GM23338 (cell line): Measurements from ENCODE around the gene UBL3. TPM values are rescaled to one million over a fixed set of nuclear protein-coding genes. Genes with fewer than 3 reads are reported as not detected.

Source experiments
- ATAC-seq: fragments of 200-7000 bp; cut with Tn5 transposase; 3 replicates; pipeline ENCODE4 v1.9.1; 2020
- DNase-seq: peaks from one replicate; pipeline ENCODE4 v3.0.0-alpha.2; 2015; ENCODE audit warnings: low spot score
- H2AFZ ChIP-seq: fragments of 200-600 bp; sonication (generic); 2 replicates; pipeline ENCODE4 v1.8.0; 2016; ENCODE audit warnings: antibody characterized with exemption, mild to moderate bottlenecking, moderate library complexity
- H3F3A ChIP-seq: fragments of 200-600 bp; sonication (generic); replicated peaks from 2 replicates; pipeline ENCODE4 v1.8.0; 2017; ENCODE audit warnings: antibody characterized with exemption, mixed run types, low read depth
- H3K27ac ChIP-seq: fragments of 200-600 bp; sonication (generic); 2 replicates; pipeline ENCODE4 v1.6.1; 2016; ENCODE audit warnings: low read depth
- H3K27me3 ChIP-seq: fragments of 200-600 bp; sonication (generic); 2 replicates; pipeline ENCODE4 v1.8.0; 2016; ENCODE audit warnings: mild to moderate bottlenecking, mixed run types, moderate library complexity; ENCODE audit not compliant: insufficient read depth
- H3K36me3 ChIP-seq: fragments of 200-600 bp; sonication (generic); 2 replicates; pipeline ENCODE4 v1.8.0; 2016; ENCODE audit warnings: mild to moderate bottlenecking; ENCODE audit not compliant: insufficient read depth
- H3K4me1 ChIP-seq: fragments of 200-600 bp; sonication (generic); 2 replicates; pipeline ENCODE4 v1.8.0; 2016; ENCODE audit warnings: mild to moderate bottlenecking, moderate library complexity; ENCODE audit not compliant: insufficient read depth
- H3K4me2 ChIP-seq: fragments of 200-600 bp; sonication (generic); 2 replicates; pipeline ENCODE4 v1.7.1; 2017; ENCODE audit warnings: mixed run types
- H3K4me3 ChIP-seq: fragments of 200-600 bp; sonication (generic); 2 replicates; pipeline ENCODE4 v1.6.1; 2016; ENCODE audit warnings: mixed run types
- H3K79me2 ChIP-seq: fragments of 200-600 bp; sonication (generic); replicated peaks from 2 replicates; pipeline ENCODE4 v1.8.0; 2017; ENCODE audit warnings: mild to moderate bottlenecking; ENCODE audit not compliant: insufficient read depth
- H3K9me2 ChIP-seq: fragments of 200-600 bp; sonication (generic); 2 replicates; pipeline ENCODE4 v1.8.0; 2017; ENCODE audit not compliant: insufficient read depth
- H4K20me1 ChIP-seq: fragments of 200-600 bp; sonication (generic); replicated peaks from 2 replicates; pipeline ENCODE4 v1.8.0; 2017; ENCODE audit warnings: mild to moderate bottlenecking; ENCODE audit not compliant: insufficient read depth
- H3K27ac Mint-ChIP-seq: 2 replicates; pipeline ENCODE4 v1.8.0; 2020; ENCODE audit warnings: inconsistent platforms, mild to moderate bottlenecking, moderate library complexity, mixed read lengths
- H3K27me3 Mint-ChIP-seq: 3 replicates; pipeline ENCODE4 v1.8.0; 2022; ENCODE audit warnings: low read depth, mild to moderate bottlenecking, moderate library complexity, mixed read lengths, inconsistent platforms; ENCODE audit not compliant: insufficient read depth, poor library complexity
- H3K36me3 Mint-ChIP-seq: 3 replicates; pipeline ENCODE4 v1.8.0; 2021; ENCODE audit warnings: low read depth, mild to moderate bottlenecking, inconsistent platforms, moderate library complexity, mixed read lengths
- H3K4me1 Mint-ChIP-seq: 3 replicates; pipeline ENCODE4 v1.8.0; 2020; ENCODE audit warnings: mild to moderate bottlenecking, inconsistent platforms, mixed read lengths
- H3K4me3 Mint-ChIP-seq: 3 replicates; pipeline ENCODE4 v1.8.0; 2021; ENCODE audit warnings: moderate library complexity, mild to moderate bottlenecking, inconsistent platforms, mixed read lengths
- H3K9me3 Mint-ChIP-seq: 3 replicates; pipeline ENCODE4 v1.8.0; 2020; ENCODE audit warnings: moderate library complexity, mild to moderate bottlenecking, inconsistent platforms, mixed read lengths
- CREB1 ChIP-seq: fragments of 250-450 bp; sonication (Bioruptor Pico); IDR thresholded peaks from 2 replicates; pipeline ENCODE4 v1.5.0; 2020; ENCODE audit warnings: low read depth, mild to moderate bottlenecking, moderate library complexity
- EZH2 ChIP-seq: fragments of 200-600 bp; sonication (generic); IDR thresholded peaks from one replicate; pipeline ENCODE4 v1.8.0; 2017; ENCODE audit warnings: antibody characterized with exemption, mild to moderate bottlenecking, low read depth; ENCODE audit not compliant: unreplicated experiment
- EZH2phosphoT487 ChIP-seq: fragments of 200-600 bp; sonication (generic); IDR thresholded peaks from one replicate; pipeline ENCODE4 v1.8.1; 2018; ENCODE audit warnings: antibody characterized with exemption; ENCODE audit not compliant: unreplicated experiment
- JUNB ChIP-seq: IDR thresholded peaks from one replicate; pipeline ENCODE4 v1.6.1; 2016; ENCODE audit warnings: antibody characterized with exemption; ENCODE audit not compliant: unreplicated experiment
- NANOG ChIP-seq: IDR thresholded peaks from 2 replicates; pipeline ENCODE4 v1.6.1; 2016; ENCODE audit warnings: antibody characterized with exemption, borderline replicate concordance
- POLR2AphosphoS5 ChIP-seq: IDR thresholded peaks from 2 replicates; pipeline ENCODE4 v1.6.1; 2016; ENCODE audit warnings: antibody characterized with exemption, low read depth
- STAT1 ChIP-seq: IDR thresholded peaks from one replicate; pipeline ENCODE4 v1.6.1; 2016; ENCODE audit warnings: antibody characterized with exemption; ENCODE audit not compliant: unreplicated experiment
- ZNF114 ChIP-seq: fragments of 250-450 bp; sonication (Bioruptor Pico); IDR thresholded peaks from 2 replicates; pipeline ENCODE4 v1.5.0; 2020; ENCODE audit warnings: mild to moderate bottlenecking, moderate library complexity
- ZNF331 ChIP-seq: fragments of 250-450 bp; sonication (Bioruptor Pico); IDR thresholded peaks from 2 replicates; pipeline ENCODE4 v1.5.0; 2020; ENCODE audit warnings: low read depth, mild to moderate bottlenecking, moderate library complexity
- polyA plus RNA-seq: library from polyadenylated mRNA; unstranded; fragments of >200 nt; fragmentation: Nextera tagmentation; extraction: Ambion mirVana; gene quantifications from 2 replicates; pipeline ENCODE4 v1.2.1, GENCODE V29; 2016
- total RNA-seq: library from RNA; depleted of rRNA; stranded (reverse); fragments of >200 nt; shearing (Covaris generic); gene quantifications from 2 replicates; pipeline ENCODE4 v1.2.3, GENCODE V29; 2014
- TF ChIP-seq, protein P1 (sequence below): IDR thresholded peaks from one replicate; pipeline ENCODE4 v1.6.1; 2018; ENCODE audit warnings: antibody characterized with exemption; ENCODE audit not compliant: unreplicated experiment
- TF ChIP-seq, protein P2 (sequence below): IDR thresholded peaks from 2 replicates; pipeline ENCODE4 v1.6.1; 2016; ENCODE audit warnings: antibody characterized with exemption
- TF ChIP-seq, protein P3 (sequence below), 2 experiments: fragments of 200-600 bp in 1 of 2; sonication (generic) in 1 of 2; conservative IDR thresholded peaks; 2 replicates each; pipeline versions ENCODE4 v1.5.1 to v1.6.1; 2016 to 2017; ENCODE audit warnings: antibody characterized with exemption in 2 of 2, low read depth in 2 of 2, mild to moderate bottlenecking in 2 of 2, moderate library complexity in 1 of 2
- TF ChIP-seq, protein P4 (sequence below): fragments of 250-450 bp; sonication (Bioruptor Pico); IDR thresholded peaks from 2 replicates; pipeline ENCODE4 v1.5.0; 2020; ENCODE audit warnings: mild to moderate bottlenecking, moderate library complexity

The UBL3 gene
- total and polyA plus RNA-seq, 2 experiments from 2014 or later = 9.7 to 21.1 TPM

DNA sequence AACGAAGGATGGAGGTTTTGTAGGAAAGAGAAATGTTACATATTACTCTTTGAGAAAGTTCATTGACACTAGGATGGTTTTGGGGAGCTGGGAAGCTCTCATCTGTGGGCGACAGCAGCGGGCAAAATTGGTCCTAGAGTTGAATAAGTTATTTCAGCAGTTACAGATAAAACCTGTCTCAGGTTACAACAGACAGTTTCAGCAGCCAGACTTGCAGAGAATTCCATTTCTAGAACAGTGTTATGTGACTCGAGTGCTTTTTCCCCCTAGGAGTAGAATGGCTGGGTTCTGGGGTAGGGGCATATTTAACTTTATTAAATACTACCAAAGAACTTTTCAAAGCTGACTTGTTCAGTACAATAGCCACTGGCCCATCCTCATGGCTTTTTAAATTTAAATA, 46.7 kb upstream of the UBL3 start:
- no peaks in the 10 kb centered on the region for H4K20me1 ChIP-seq
- H3K9me2 ChIP-seq = peaks cover 14% of the 10 kb centered on the region; the same call in 1 of the 2 replicates
- H3K27me3 ChIP-seq = no peaks in the 10 kb centered on the region
- H3K4me2 ChIP-seq = no peak overlapping the region
- no peak overlapping the region for H2AFZ ChIP-seq
- H3K27ac ChIP-seq = no peak overlapping the region
- DNase-seq (no peak), ATAC-seq (no peak)
- H3K36me3 ChIP-seq = no peaks in the 10 kb centered on the region
- Mint-ChIP-seq H3K36me3 (no peaks in the 10 kb centered on the region), H3K27ac (no peak overlapping the region), H3K27me3 (no peaks in the 10 kb centered on the region), H3K4me1 (peaks cover 14% of the 10 kb centered on the region), H3K4me3 (no peak overlapping the region), H3K9me3 (no peaks in the 10 kb centered on the region)
- H3K4me1 ChIP-seq = 0 out of 2 replicates have a peak, but pooled peaks cover 5% of the 10 kb centered on the region
- TF ChIP-seq JUNB (no peak), CREB1 (CRISPR knock-in tag) (no peak), NANOG (no peak), STAT1 (no peak), EZH2 (no peak), EZH2phosphoT487 (no peak), ZNF114 (CRISPR knock-in tag) (no peak), POLR2AphosphoS5 (no peak), ZNF331 (CRISPR knock-in tag) (no peak)
- TF ChIP-seq, protein P1, sequence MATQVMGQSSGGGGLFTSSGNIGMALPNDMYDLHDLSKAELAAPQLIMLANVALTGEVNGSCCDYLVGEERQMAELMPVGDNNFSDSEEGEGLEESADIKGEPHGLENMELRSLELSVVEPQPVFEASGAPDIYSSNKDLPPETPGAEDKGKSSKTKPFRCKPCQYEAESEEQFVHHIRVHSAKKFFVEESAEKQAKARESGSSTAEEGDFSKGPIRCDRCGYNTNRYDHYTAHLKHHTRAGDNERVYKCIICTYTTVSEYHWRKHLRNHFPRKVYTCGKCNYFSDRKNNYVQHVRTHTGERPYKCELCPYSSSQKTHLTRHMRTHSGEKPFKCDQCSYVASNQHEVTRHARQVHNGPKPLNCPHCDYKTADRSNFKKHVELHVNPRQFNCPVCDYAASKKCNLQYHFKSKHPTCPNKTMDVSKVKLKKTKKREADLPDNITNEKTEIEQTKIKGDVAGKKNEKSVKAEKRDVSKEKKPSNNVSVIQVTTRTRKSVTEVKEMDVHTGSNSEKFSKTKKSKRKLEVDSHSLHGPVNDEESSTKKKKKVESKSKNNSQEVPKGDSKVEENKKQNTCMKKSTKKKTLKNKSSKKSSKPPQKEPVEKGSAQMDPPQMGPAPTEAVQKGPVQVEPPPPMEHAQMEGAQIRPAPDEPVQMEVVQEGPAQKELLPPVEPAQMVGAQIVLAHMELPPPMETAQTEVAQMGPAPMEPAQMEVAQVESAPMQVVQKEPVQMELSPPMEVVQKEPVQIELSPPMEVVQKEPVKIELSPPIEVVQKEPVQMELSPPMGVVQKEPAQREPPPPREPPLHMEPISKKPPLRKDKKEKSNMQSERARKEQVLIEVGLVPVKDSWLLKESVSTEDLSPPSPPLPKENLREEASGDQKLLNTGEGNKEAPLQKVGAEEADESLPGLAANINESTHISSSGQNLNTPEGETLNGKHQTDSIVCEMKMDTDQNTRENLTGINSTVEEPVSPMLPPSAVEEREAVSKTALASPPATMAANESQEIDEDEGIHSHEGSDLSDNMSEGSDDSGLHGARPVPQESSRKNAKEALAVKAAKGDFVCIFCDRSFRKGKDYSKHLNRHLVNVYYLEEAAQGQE = no peak
- TF ChIP-seq, protein P2, sequence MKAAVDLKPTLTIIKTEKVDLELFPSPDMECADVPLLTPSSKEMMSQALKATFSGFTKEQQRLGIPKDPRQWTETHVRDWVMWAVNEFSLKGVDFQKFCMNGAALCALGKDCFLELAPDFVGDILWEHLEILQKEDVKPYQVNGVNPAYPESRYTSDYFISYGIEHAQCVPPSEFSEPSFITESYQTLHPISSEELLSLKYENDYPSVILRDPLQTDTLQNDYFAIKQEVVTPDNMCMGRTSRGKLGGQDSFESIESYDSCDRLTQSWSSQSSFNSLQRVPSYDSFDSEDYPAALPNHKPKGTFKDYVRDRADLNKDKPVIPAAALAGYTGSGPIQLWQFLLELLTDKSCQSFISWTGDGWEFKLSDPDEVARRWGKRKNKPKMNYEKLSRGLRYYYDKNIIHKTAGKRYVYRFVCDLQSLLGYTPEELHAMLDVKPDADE = no peak
- TF ChIP-seq, protein P3, sequence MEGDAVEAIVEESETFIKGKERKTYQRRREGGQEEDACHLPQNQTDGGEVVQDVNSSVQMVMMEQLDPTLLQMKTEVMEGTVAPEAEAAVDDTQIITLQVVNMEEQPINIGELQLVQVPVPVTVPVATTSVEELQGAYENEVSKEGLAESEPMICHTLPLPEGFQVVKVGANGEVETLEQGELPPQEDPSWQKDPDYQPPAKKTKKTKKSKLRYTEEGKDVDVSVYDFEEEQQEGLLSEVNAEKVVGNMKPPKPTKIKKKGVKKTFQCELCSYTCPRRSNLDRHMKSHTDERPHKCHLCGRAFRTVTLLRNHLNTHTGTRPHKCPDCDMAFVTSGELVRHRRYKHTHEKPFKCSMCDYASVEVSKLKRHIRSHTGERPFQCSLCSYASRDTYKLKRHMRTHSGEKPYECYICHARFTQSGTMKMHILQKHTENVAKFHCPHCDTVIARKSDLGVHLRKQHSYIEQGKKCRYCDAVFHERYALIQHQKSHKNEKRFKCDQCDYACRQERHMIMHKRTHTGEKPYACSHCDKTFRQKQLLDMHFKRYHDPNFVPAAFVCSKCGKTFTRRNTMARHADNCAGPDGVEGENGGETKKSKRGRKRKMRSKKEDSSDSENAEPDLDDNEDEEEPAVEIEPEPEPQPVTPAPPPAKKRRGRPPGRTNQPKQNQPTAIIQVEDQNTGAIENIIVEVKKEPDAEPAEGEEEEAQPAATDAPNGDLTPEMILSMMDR (conservative IDR thresholded peaks at IDR 0.05; ENCODE audit: low read depth in 2 of 2) = no peak
- TF ChIP-seq, protein P4, sequence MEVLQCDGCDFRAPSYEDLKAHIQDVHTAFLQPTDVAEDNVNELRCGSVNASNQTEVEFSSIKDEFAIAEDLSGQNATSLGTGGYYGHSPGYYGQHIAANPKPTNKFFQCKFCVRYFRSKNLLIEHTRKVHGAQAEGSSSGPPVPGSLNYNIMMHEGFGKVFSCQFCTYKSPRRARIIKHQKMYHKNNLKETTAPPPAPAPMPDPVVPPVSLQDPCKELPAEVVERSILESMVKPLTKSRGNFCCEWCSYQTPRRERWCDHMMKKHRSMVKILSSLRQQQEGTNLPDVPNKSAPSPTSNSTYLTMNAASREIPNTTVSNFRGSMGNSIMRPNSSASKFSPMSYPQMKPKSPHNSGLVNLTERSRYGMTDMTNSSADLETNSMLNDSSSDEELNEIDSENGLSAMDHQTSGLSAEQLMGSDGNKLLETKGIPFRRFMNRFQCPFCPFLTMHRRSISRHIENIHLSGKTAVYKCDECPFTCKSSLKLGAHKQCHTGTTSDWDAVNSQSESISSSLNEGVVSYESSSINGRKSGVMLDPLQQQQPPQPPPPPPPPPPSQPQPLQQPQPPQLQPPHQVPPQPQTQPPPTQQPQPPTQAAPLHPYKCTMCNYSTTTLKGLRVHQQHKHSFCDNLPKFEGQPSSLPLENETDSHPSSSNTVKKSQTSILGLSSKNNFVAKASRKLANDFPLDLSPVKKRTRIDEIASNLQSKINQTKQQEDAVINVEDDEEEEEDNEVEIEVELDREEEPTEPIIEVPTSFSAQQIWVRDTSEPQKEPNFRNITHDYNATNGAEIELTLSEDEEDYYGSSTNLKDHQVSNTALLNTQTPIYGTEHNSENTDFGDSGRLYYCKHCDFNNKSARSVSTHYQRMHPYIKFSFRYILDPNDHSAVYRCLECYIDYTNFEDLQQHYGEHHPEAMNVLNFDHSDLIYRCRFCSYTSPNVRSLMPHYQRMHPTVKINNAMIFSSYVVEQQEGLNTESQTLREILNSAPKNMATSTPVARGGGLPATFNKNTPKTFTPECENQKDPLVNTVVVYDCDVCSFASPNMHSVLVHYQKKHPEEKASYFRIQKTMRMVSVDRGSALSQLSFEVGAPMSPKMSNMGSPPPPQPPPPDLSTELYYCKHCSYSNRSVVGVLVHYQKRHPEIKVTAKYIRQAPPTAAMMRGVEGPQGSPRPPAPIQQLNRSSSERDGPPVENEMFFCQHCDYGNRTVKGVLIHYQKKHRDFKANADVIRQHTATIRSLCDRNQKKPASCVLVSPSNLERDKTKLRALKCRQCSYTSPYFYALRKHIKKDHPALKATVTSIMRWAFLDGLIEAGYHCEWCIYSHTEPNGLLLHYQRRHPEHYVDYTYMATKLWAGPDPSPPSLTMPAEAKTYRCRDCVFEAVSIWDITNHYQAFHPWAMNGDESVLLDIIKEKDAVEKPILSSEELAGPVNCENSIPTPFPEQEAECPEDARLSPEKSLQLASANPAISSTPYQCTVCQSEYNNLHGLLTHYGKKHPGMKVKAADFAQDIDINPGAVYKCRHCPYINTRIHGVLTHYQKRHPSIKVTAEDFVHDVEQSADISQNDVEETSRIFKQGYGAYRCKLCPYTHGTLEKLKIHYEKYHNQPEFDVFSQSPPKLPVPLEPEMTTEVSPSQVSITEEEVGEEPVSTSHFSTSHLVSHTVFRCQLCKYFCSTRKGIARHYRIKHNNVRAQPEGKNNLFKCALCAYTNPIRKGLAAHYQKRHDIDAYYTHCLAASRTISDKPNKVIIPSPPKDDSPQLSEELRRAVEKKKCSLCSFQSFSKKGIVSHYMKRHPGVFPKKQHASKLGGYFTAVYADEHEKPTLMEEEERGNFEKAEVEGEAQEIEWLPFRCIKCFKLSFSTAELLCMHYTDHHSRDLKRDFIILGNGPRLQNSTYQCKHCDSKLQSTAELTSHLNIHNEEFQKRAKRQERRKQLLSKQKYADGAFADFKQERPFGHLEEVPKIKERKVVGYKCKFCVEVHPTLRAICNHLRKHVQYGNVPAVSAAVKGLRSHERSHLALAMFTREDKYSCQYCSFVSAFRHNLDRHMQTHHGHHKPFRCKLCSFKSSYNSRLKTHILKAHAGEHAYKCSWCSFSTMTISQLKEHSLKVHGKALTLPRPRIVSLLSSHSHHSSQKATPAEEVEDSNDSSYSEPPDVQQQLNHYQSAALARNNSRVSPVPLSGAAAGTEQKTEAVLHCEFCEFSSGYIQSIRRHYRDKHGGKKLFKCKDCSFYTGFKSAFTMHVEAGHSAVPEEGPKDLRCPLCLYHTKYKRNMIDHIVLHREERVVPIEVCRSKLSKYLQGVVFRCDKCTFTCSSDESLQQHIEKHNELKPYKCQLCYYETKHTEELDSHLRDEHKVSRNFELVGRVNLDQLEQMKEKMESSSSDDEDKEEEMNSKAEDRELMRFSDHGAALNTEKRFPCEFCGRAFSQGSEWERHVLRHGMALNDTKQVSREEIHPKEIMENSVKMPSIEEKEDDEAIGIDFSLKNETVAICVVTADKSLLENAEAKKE (CRISPR knock-in tag) = no peak
- H3F3A ChIP-seq = 0 out of 2 replicates have a peak, but pooled peaks cover 3% of the 10 kb centered on the region
- H3K4me3 ChIP-seq = no peak overlapping the region
- no peaks in the 10 kb centered on the region for H3K79me2 ChIP-seq
